Measurements from ENCODE around the gene SPATA3. TPM values are rescaled to one million over a fixed set of nuclear protein-coding genes. Genes with fewer than 3 reads are reported as not detected.

The SPATA3 gene
- total RNA-seq: not detected in 2 replicates

GRCh38 chr2:230995821-230996220 is at the start of gene SPATA3:
SPATA3 (plus strand) TSS chr2:230996121; CDS start chr2:230996234, 113 bp downstream.

DNA sequence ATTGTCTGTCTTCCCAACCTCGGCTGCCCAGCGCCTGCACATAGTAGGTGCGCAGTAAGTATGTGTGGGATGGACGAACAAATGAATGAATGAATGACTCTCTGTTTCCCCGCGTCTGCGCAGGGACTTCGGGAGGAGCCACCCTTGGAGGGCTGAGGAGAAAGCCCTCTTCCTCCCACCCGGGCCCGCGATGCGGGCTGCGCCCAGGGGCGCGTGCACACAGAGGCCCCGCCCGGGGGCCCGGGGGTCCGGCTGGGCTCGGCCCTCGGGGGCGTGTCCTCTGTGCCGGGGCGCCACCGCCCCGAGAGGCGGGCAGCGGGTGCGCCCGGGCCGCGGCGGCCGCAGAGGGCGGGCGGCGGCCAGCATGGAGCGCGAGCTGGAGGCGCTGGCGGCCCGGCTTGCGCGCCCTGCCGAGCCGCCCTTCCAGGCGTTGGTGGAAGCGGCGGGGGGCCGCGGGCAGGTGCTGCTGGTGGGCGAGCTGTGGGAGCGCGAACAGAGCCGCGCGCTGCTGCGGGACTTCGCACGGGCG is 41.3 kb downstream of the SPATA3 start, which contains the start of gene C2orf72:
TSS of gene C2orf72 (plus strand) at position 322 of the 529 bp plus-strand sequence. CDS start at position 365, 43 bp downstream.

GRCh38 chr2:231056453-231057416 is 60.8 kb downstream of the SPATA3 start, which contains the start of gene PSMD1:
PSMD1 (plus strand) TSS chr2:231056867; CDS start chr2:231057026, 159 bp downstream.

Other genes with a start within 250 kb of the SPATA3 start
- 81.6 and 106 TPM in 2 replicates for gene ITM2C, start 131.2 kb upstream of the SPATA3 start, total RNA-seq
- under 0.01 TPM in 1 of 2 replicates, not detected in the other for gene GPR55, start 70.9 kb upstream of the SPATA3 start, total RNA-seq
- gene C2orf72, start 41.4 kb downstream of the SPATA3 start, total RNA-seq: 0.12 and 0.22 TPM in 2 replicates
- gene PSMD1, start 60.7 kb downstream of the SPATA3 start, total RNA-seq: 125 and 222 TPM in 2 replicates
- 19.3 and 57.7 TPM in 2 replicates for gene HTR2B, start 128.9 kb downstream of the SPATA3 start, total RNA-seq
- 89.6 and 150 TPM in 2 replicates for gene ARMC9, start 202.5 kb downstream of the SPATA3 start, total RNA-seq